HepG2 (cell line): ENCODE results near the gene AOX1. TPM values are rescaled to one million over a fixed set of nuclear protein-coding genes. Genes with fewer than 3 reads are reported as not detected.

ENCODE experiments used
- polyA plus RNA-seq, 8 experiments: library from polyadenylated mRNA; depleted of rRNA in 3 of 8; stranded (reverse) in 7 of 8; unstranded in 1 of 8; fragments of >200 nt; fragmentation: Illumina TruSeq in 4 of 8; extraction: Trizol in 4 of 8; gene quantifications; 2 replicates each; pipeline versions ENCODE4 v1.2.1 to v1.2.3, GENCODE V29; 2011 to 2016; ENCODE audit warnings: low read depth in 4 of 8, missing spikeins in 1 of 8, mixed read lengths in 1 of 8; ENCODE audit not compliant: insufficient read depth in 1 of 8
- total RNA-seq, 5 experiments: library from RNA; depleted of rRNA; stranded (reverse); fragments of >200 nt; fragmentation: Illumina TruSeq; extraction: Trizol; gene quantifications; 2 replicates each; pipeline ENCODE4 v1.2.3, GENCODE V29; 2016; ENCODE audit warnings: low read depth in 1 of 5

AOX1 gene
- total and polyA plus RNA-seq, 2 of the 13 experiments (the other 11 are each of a cell fraction or from before 2014, with no cell fraction given), result 9.2 to 18.0 TPM

Other genes starting within 250 kb of the AOX1 start
- gene KCTD18, start 75.9 kb upstream of the AOX1 start, total RNA-seq (2016; rRNA removed; fragmentation: Illumina TruSeq; extraction: Trizol), result 7.0 and 7.1 TPM in 2 replicates
- 2.2 and 2.5 TPM in 2 replicates for gene KCTD18, start 75.9 kb upstream of the AOX1 start, polyA plus RNA-seq (2011; rRNA removed)
- gene SGO2, start 59.8 kb upstream of the AOX1 start, total RNA-seq (2016; rRNA removed; fragmentation: Illumina TruSeq; extraction: Trizol), result 16.2 and 32.2 TPM in 2 replicates
- 1.9 and 5.1 TPM in 2 replicates for gene SGO2, start 59.8 kb upstream of the AOX1 start, polyA plus RNA-seq (2011; rRNA removed)
- 384 and 709 TPM in 2 replicates for gene BZW1, start 225.9 kb downstream of the AOX1 start, total RNA-seq (2016; rRNA removed; fragmentation: Illumina TruSeq; extraction: Trizol)
- gene BZW1, start 225.9 kb downstream of the AOX1 start, polyA plus RNA-seq (2011; rRNA removed), result 102 and 106 TPM in 2 replicates